B cell (primary cell): ENCODE results near the gene MYO6. TPM values are rescaled to one million over a fixed set of nuclear protein-coding genes. Genes with fewer than 3 reads are reported as not detected.

ENCODE experiments used
- ATAC-seq: fragments of 200-7000 bp; cut with Tn5 transposase; one replicate; pipeline ENCODE4 v1.10.0; 2021; ENCODE audit warnings: low read depth, mild to moderate bottlenecking, moderate number of reproducible peaks, moderate library complexity
- CTCF ChIA-PET: fragments of 350-600 bp; sonication (Branson Sonifier 250); formaldehyde crosslinking; loops from one replicate; lab custom pipeline; 2021; ENCODE audit warnings: antibody characterized with exemption, inconsistent platforms; lab: Charles Lee
- POLR2A ChIA-PET: fragments of 350-600 bp; sonication (Branson Sonifier 250); formaldehyde crosslinking; loops from one replicate; lab custom pipeline; 2021; ENCODE audit warnings: antibody characterized with exemption; lab: Charles Lee
- DNase-seq: peaks from one replicate; pipeline ENCODE4 v3.0.0; 2013
- H2AFZ ChIP-seq: 2 replicates; pipeline ENCODE4 v1.6.1; 2012; ENCODE audit warnings: mild to moderate bottlenecking, low read depth, low read length; ENCODE audit not compliant: insufficient read depth, poor library complexity, severe bottlenecking
- H3K27ac ChIP-seq, 2 donors: 1 replicate in 1 of 2; 2 replicates in 1 of 2; pipeline ENCODE4 v1.5.1; 2012 to 2013; ENCODE audit warnings: low read length in 2 of 2, mild to moderate bottlenecking in 2 of 2, moderate library complexity in 1 of 2
- H3K27me3 ChIP-seq, 4 experiments: fragments of 200-600 bp in 1 of 4; sonication (generic) in 1 of 4; replicated peaks in 1 of 4; 1 replicate in 2 of 4; 2 replicates in 2 of 4; pipeline versions ENCODE4 v1.6.1 to v1.7.0; 2013 to 2016; ENCODE audit warnings: low read length in 3 of 4, mild to moderate bottlenecking in 2 of 4, mixed read lengths in 1 of 4, moderate library complexity in 1 of 4; ENCODE audit not compliant: insufficient read depth in 4 of 4, control insufficient read depth in 3 of 4; ENCODE audit errors: control extremely low read depth in 1 of 4
- H3K36me3 ChIP-seq, 2 experiments: replicated peaks in 1 of 2; 1 replicate in 1 of 2; 2 replicates in 1 of 2; pipeline versions ENCODE4 v1.6.1 to v1.7.1; 2013; ENCODE audit warnings: low read length in 1 of 2; ENCODE audit not compliant: insufficient read depth in 2 of 2, control insufficient read depth in 1 of 2; ENCODE audit errors: control extremely low read depth in 1 of 2, extremely low read depth in 1 of 2
- H3K4me1 ChIP-seq, 2 donors: fragments of 200-600 bp in 1 of 2; sonication (generic) in 1 of 2; 1 replicate in 1 of 2; 2 replicates in 1 of 2; pipeline versions ENCODE4 v1.5.1 to v1.6.1; 2013 to 2017; ENCODE audit warnings: low read length in 2 of 2; ENCODE audit not compliant: control insufficient read depth in 2 of 2, insufficient read depth in 2 of 2
- H3K4me2 ChIP-seq: replicated peaks from 2 replicates; pipeline ENCODE3; 2012; ENCODE audit warnings: mild to moderate bottlenecking, low read depth, low read length; ENCODE audit not compliant: poor library complexity, severe bottlenecking
- H3K4me3 ChIP-seq, 5 experiments: fragments of 200-600 bp in 1 of 5; sonication (generic) in 1 of 5; 1 replicate in 3 of 5; 2 replicates in 2 of 5; pipeline versions ENCODE4 v1.5.1 to v1.7.0; 2011 to 2016; ENCODE audit warnings: low read length in 4 of 5, mild to moderate bottlenecking in 4 of 5, low read depth in 2 of 5, control low read depth in 1 of 5, moderate library complexity in 1 of 5; ENCODE audit not compliant: insufficient read depth in 1 of 5; ENCODE audit errors: control extremely low read depth in 1 of 5, extremely low read depth in 1 of 5
- H3K79me2 ChIP-seq: fragments of 200-600 bp; sonication (generic); one replicate; pipeline ENCODE4 v1.6.0; 2016; ENCODE audit warnings: low read length; ENCODE audit not compliant: control insufficient read depth, insufficient read depth
- H3K9ac ChIP-seq: fragments of 200-600 bp; sonication (generic); 2 replicates; pipeline ENCODE4 v1.6.1; 2017; ENCODE audit warnings: mild to moderate bottlenecking, low read length, moderate library complexity
- H3K9me3 ChIP-seq, 3 donors: one replicate each; pipeline versions ENCODE4 v1.6.1 to v1.7.1; 2013; ENCODE audit warnings: low read length in 2 of 3; ENCODE audit not compliant: control insufficient read depth in 2 of 3, insufficient read depth in 1 of 3; ENCODE audit errors: control extremely low read depth in 1 of 3
- H4K20me1 ChIP-seq: 2 replicates; pipeline ENCODE4 v1.6.0; 2012; ENCODE audit warnings: mild to moderate bottlenecking, low read length; ENCODE audit not compliant: insufficient read depth, control insufficient read depth, poor library complexity, severe bottlenecking
- H3K27ac Mint-ChIP-seq: one replicate; pipeline ENCODE4 v1.8.0; 2021; ENCODE audit warnings: mixed read lengths
- H3K27me3 Mint-ChIP-seq: one replicate; pipeline ENCODE4 v1.8.0; 2021; ENCODE audit warnings: mixed read lengths
- H3K4me1 Mint-ChIP-seq: one replicate; pipeline ENCODE4 v1.8.0; 2021; ENCODE audit warnings: mixed read lengths
- H3K4me3 Mint-ChIP-seq: one replicate; pipeline ENCODE4 v1.8.0; 2021; ENCODE audit warnings: mixed read lengths
- H3K9me3 Mint-ChIP-seq: one replicate; pipeline ENCODE4 v1.8.0; 2022; ENCODE audit warnings: mixed read lengths; ENCODE audit not compliant: insufficient read depth
- EZH2 ChIP-seq: IDR thresholded peaks from 2 replicates; pipeline ENCODE4 v1.6.1; 2012; ENCODE audit warnings: borderline replicate concordance, low read depth, mild to moderate bottlenecking, moderate library complexity, low read length; ENCODE audit not compliant: insufficient read depth, poor library complexity, severe bottlenecking
- WGBS: methylation state at CpG from one replicate; pipeline ENCODE4 v1.1.5; 2013; ENCODE audit warnings: missing lambda C conversion rate; ENCODE audit not compliant: insufficient coverage; 5-methylcytosine and 5-hydroxymethylcytosine counted together
- intact Hi-C: fragments of 100-400 bp; cut with micrococcal nuclease; formaldehyde crosslinking; loops from one replicate; pipeline ENCODE4 v1.10.0; 2022
- polyA plus RNA-seq: library from polyadenylated mRNA; depleted of rRNA; stranded (reverse); fragments of >200 nt; gene quantifications from 2 replicates; pipeline ENCODE4 v1.2.3, GENCODE V29; 2012
- total RNA-seq, 2 donors: library from RNA; stranded (reverse); fragments of 120-200 nt in 1 of 2; gene quantifications; 1 replicate in 1 of 2; 2 replicates in 1 of 2; pipeline versions ENCODE4 v1.2.3 to v1.2.4, GENCODE V29; 2013 to 2022
- TF ChIP-seq, protein P1 (sequence below): fragments of 200-600 bp; IDR thresholded peaks from one replicate; pipeline ENCODE4 v1.8.0; 2022; ENCODE audit warnings: antibody characterized with exemption, mild to moderate bottlenecking

The MYO6 gene
- total and polyA plus RNA-seq, 2 donors (not counting 1 experiment from before 2014, with no cell fraction given): 0.09 to 0.59 TPM

- H2AFZ ChIP-seq: no peak overlapping the region
- no peaks in the 10 kb centered on the region for H3K9me3 ChIP-seq
- WGBS: 79% methylated on average over 3 of the region's 3 CpGs
- no peaks in the 10 kb centered on the region for H3K9me3 Mint-ChIP-seq
- H4K20me1 ChIP-seq: no peaks in the 10 kb centered on the region
- ChIA-PET CTCF (no interaction called here), POLR2A (no interaction called here)
- TF ChIP-seq, protein P1, sequence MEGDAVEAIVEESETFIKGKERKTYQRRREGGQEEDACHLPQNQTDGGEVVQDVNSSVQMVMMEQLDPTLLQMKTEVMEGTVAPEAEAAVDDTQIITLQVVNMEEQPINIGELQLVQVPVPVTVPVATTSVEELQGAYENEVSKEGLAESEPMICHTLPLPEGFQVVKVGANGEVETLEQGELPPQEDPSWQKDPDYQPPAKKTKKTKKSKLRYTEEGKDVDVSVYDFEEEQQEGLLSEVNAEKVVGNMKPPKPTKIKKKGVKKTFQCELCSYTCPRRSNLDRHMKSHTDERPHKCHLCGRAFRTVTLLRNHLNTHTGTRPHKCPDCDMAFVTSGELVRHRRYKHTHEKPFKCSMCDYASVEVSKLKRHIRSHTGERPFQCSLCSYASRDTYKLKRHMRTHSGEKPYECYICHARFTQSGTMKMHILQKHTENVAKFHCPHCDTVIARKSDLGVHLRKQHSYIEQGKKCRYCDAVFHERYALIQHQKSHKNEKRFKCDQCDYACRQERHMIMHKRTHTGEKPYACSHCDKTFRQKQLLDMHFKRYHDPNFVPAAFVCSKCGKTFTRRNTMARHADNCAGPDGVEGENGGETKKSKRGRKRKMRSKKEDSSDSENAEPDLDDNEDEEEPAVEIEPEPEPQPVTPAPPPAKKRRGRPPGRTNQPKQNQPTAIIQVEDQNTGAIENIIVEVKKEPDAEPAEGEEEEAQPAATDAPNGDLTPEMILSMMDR: no peak
- no peak for TF ChIP-seq EZH2
- ATAC-seq (no peak), DNase-seq (no peak)
- no peaks in the 10 kb centered on the region for H3K79me2 ChIP-seq
- peaks cover 3% of the 10 kb centered on the region for H3K27me3 Mint-ChIP-seq
- H3K36me3 ChIP-seq: no peaks in the 10 kb centered on the region
- no peak overlapping the region for H3K4me3 Mint-ChIP-seq
- peaks cover 0 to 3% (median 0%) of the 10 kb centered on the region in 4 experiments for H3K27me3 ChIP-seq
- H3K4me1 ChIP-seq: no peaks in the 10 kb centered on the region
- H3K27ac ChIP-seq: no peak overlapping the region
- no peaks in the 10 kb centered on the region for H3K4me1 Mint-ChIP-seq
- no peak overlapping the region for H3K4me3 ChIP-seq
- intact Hi-C loops: no loop called here
- H3K4me2 ChIP-seq: no peak overlapping the region
- no peak overlapping the region for H3K27ac Mint-ChIP-seq
- no peak overlapping the region for H3K9ac ChIP-seq
Observed at GRCh38 chr6:75863001-75863400, 114.0 kb downstream of the MYO6 start.

DNA sequence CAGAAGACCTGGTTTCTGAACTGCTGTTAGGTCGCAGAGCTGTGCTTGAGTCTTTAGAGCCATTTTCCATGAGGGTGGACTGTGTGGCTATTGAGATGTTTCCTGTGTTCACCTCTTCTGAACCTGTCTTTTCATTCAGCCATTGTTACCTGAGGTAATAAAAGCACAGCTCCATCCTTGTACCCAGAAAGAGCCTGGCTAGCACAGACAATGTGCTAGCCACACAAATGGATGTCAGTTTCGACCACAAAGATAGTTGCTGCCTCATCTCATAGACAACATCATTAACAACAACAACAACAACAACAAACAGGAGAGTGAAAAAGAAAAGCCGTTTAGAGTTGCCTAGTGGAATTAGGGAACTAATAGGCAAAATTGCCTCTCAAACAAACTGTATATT, 114.7 kb downstream of the MYO6 start:
- Histone ChIP-seq H2AFZ (no peak overlapping the region), H4K20me1 (no peaks in the 10 kb centered on the region), H3K4me3 (no peak overlapping the region), H3K9ac (no peak overlapping the region), H3K79me2 (no peaks in the 10 kb centered on the region), H3K27ac (no peak overlapping the region), H3K36me3 (no peaks in the 10 kb centered on the region), H3K9me3 (no peaks in the 10 kb centered on the region), H3K4me2 (no peak overlapping the region), H3K27me3 (peaks cover 0 to 3% (median 0%) of the 10 kb centered on the region in 4 experiments), H3K4me1 (no peaks in the 10 kb centered on the region)
- H3K4me1 Mint-ChIP-seq: no peaks in the 10 kb centered on the region
- CTCF ChIA-PET: no interaction called here
- intact Hi-C loops: no loop called here
- no peak for DNase-seq
- H3K27me3 Mint-ChIP-seq: peaks cover 3% of the 10 kb centered on the region
- H3K4me3 Mint-ChIP-seq: no peak overlapping the region
- no peak for ATAC-seq
- 100% methylated on average over 1 of the region's 3 CpGs for WGBS
- no peaks in the 10 kb centered on the region for H3K9me3 Mint-ChIP-seq
- TF ChIP-seq, protein P1: no peak
- no peak for TF ChIP-seq EZH2
- H3K27ac Mint-ChIP-seq: no peak overlapping the region
- POLR2A ChIA-PET: no interaction called here
